CD8-positive, alpha-beta memory T cell (primary cell): ENCODE measurements around the gene TAF11L12. TPM values are rescaled to one million over a fixed set of nuclear protein-coding genes. Genes with fewer than 3 reads are reported as not detected.
"Not testable (repeated sequence)": the region's sequence is repeated elsewhere in the genome, so short reads cannot be mapped to it uniquely, and the experiment has no call there.

Source experiments
- CTCF ChIA-PET: fragments of 350-600 bp; sonication (Branson Sonifier 250); formaldehyde crosslinking; loops from one replicate; lab custom pipeline; 2021; ENCODE audit warnings: antibody characterized with exemption; lab: Charles Lee
- POLR2A ChIA-PET: fragments of 350-600 bp; sonication (Branson Sonifier 250); formaldehyde crosslinking; loops from one replicate; lab custom pipeline; 2021; ENCODE audit warnings: antibody characterized with exemption; lab: Charles Lee
- DNase-seq, 5 donors: peaks; one replicate each; pipeline versions ENCODE4 v3.0.0 to v3.0.0-alpha.2; 2020 to 2022; ENCODE audit warnings: mixed read lengths in 1 of 5
- H3K27ac ChIP-seq: one replicate; pipeline ENCODE4 v1.7.0; 2013; ENCODE audit warnings: low read depth, mild to moderate bottlenecking, low read length, moderate library complexity
- H3K27me3 ChIP-seq: 2 replicates; pipeline ENCODE4 v1.7.0; 2013; ENCODE audit warnings: low read length, mild to moderate bottlenecking; ENCODE audit not compliant: insufficient read depth, poor library complexity, severe bottlenecking
- H3K36me3 ChIP-seq: 2 replicates; pipeline ENCODE4 v1.7.0; 2013; ENCODE audit warnings: mild to moderate bottlenecking, low read length, moderate library complexity; ENCODE audit not compliant: insufficient read depth
- H3K4me1 ChIP-seq: 2 replicates; pipeline ENCODE4 v1.7.0; 2013; ENCODE audit warnings: mild to moderate bottlenecking, low read length, moderate library complexity; ENCODE audit not compliant: insufficient read depth
- H3K4me3 ChIP-seq: 2 replicates; pipeline ENCODE4 v1.7.0; 2013; ENCODE audit warnings: mild to moderate bottlenecking, low read length
- H3K9me3 ChIP-seq: 2 replicates; pipeline ENCODE4 v1.7.0; 2013; ENCODE audit warnings: mild to moderate bottlenecking, low read length
- H3K27ac Mint-ChIP-seq, 8 donors: one replicate each; pipeline ENCODE4 v1.8.0; 2020 to 2021; ENCODE audit warnings: mixed read lengths in 8 of 8, mild to moderate bottlenecking in 6 of 8, inconsistent platforms in 3 of 8, moderate library complexity in 3 of 8
- H3K27me3 Mint-ChIP-seq, 2 donors: one replicate each; pipeline ENCODE4 v1.8.0; 2020 to 2021; ENCODE audit warnings: mixed read lengths in 2 of 2, mild to moderate bottlenecking in 1 of 2, moderate library complexity in 1 of 2
- H3K36me3 Mint-ChIP-seq, 3 donors: one replicate each; pipeline ENCODE4 v1.8.0; 2020 to 2021; ENCODE audit warnings: mixed read lengths in 3 of 3, inconsistent platforms in 1 of 3, mild to moderate bottlenecking in 1 of 3
- H3K4me1 Mint-ChIP-seq, 3 donors: one replicate each; pipeline ENCODE4 v1.8.0; 2020 to 2021; ENCODE audit warnings: mixed read lengths in 3 of 3, inconsistent platforms in 1 of 3, mild to moderate bottlenecking in 1 of 3
- H3K4me3 Mint-ChIP-seq, 7 donors: one replicate each; pipeline ENCODE4 v1.8.0; 2020 to 2021; ENCODE audit warnings: mixed read lengths in 7 of 7, mild to moderate bottlenecking in 6 of 7, moderate library complexity in 4 of 7, inconsistent platforms in 2 of 7
- H3K9me3 Mint-ChIP-seq, 5 donors: one replicate each; pipeline ENCODE4 v1.8.0; 2020 to 2022; ENCODE audit warnings: mixed read lengths in 5 of 5, mild to moderate bottlenecking in 3 of 5, moderate library complexity in 2 of 5, inconsistent platforms in 1 of 5
- polyA plus RNA-seq: library from polyadenylated mRNA; unstranded; fragments of 300-500 nt; fragmentation: Illumina TruSeq; gene quantifications from one replicate; pipeline ENCODE4 v1.2.3, GENCODE V29; 2021
- total RNA-seq, 2 experiments: library from RNA; stranded (reverse); gene quantifications; one replicate each; pipeline ENCODE4 v1.2.3, GENCODE V29; 2021

TAF11L12 gene
- total RNA-seq (not detected), polyA plus RNA-seq (not detected)

DNA sequence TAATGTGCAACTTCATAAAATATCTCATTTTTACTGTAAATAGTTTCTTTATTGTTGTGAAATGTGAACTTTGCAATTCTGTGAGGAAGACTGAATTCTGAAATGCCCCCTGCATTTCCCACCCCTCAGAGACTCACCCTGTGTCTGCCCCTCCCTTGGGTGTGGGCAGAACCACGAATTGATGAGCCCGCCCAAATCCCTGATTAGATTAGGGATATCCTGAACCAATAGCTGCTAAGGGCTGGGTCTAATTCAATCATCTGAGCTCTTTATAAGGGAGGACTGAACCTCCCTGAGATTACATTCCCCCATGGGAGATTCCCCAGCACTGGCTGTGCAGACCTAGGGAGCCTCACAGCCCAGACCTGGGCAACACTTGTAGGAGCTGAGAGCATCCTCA, at the start of gene TAF11L12:
Gene TAF11L12 (plus strand): TSS at position 301 of the 400 bp plus-strand sequence.
- H3K36me3 ChIP-seq, DNase-seq, H3K4me1 ChIP-seq, H3K27me3 ChIP-seq, POLR2A ChIA-PET, H3K36me3 Mint-ChIP-seq, H3K27ac Mint-ChIP-seq, H3K27me3 Mint-ChIP-seq, H3K9me3 ChIP-seq, H3K4me3 ChIP-seq, CTCF ChIA-PET, H3K27ac ChIP-seq, H3K4me3 Mint-ChIP-seq, H3K4me1 Mint-ChIP-seq: not testable (repeated sequence)
- peaks cover 0 to 26% (median 7%) of the 10 kb centered on the region in 5 donors for H3K9me3 Mint-ChIP-seq

DNA sequence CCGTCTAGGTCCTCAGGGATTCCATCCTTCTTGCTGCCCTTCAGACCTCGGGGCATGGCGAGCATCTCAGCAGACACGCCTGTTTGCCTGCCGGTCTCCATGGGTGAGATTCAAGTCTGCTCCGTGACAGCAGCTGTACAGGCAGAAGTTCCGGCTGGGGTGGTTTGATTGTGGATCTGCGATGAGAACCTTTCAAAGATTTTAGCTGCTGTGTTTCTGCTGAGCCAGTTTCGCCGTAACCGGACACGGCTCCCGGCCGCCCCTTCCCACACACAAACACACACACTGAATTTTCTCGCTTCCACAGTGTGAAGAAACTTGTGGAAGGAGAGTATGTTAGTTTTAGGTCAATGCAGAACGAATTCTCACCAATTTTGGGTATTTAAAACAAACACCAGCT, 24.5 kb upstream of the TAF11L12 start, which contains the start of gene TAF11L7:
Gene TAF11L7 (minus strand): TSS at position 101 of the 400 bp plus-strand sequence.
- H3K27me3 ChIP-seq, H3K36me3 Mint-ChIP-seq, H3K4me1 Mint-ChIP-seq, H3K9me3 ChIP-seq, DNase-seq, H3K4me3 Mint-ChIP-seq, POLR2A ChIA-PET, H3K27ac ChIP-seq, H3K4me1 ChIP-seq, H3K27ac Mint-ChIP-seq, H3K4me3 ChIP-seq, H3K27me3 Mint-ChIP-seq, H3K36me3 ChIP-seq, CTCF ChIA-PET, H3K9me3 Mint-ChIP-seq: not testable (repeated sequence)

DNA sequence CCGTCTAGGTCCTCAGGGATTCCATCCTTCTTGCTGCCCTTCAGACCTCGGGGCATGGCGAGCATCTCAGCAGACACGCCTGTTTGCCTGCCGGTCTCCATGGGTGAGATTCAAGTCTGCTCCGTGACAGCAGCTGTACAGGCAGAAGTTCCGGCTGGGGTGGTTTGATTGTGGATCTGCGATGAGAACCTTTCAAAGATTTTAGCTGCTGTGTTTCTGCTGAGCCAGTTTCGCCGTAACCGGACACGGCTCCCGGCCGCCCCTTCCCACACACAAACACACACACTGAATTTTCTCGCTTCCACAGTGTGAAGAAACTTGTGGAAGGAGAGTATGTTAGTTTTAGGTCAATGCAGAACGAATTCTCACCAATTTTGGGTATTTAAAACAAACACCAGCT, 19.3 kb upstream of the TAF11L12 start, which contains the start of gene TAF11L8:
Gene TAF11L8 (minus strand): TSS at position 101 of the 400 bp plus-strand sequence.
- H3K27ac Mint-ChIP-seq, H3K27me3 Mint-ChIP-seq, H3K9me3 ChIP-seq, H3K36me3 ChIP-seq, H3K4me3 Mint-ChIP-seq, H3K4me1 ChIP-seq, POLR2A ChIA-PET, H3K9me3 Mint-ChIP-seq, H3K4me1 Mint-ChIP-seq, H3K36me3 Mint-ChIP-seq, H3K27ac ChIP-seq, CTCF ChIA-PET, H3K4me3 ChIP-seq, H3K27me3 ChIP-seq, DNase-seq: not testable (repeated sequence)

DNA sequence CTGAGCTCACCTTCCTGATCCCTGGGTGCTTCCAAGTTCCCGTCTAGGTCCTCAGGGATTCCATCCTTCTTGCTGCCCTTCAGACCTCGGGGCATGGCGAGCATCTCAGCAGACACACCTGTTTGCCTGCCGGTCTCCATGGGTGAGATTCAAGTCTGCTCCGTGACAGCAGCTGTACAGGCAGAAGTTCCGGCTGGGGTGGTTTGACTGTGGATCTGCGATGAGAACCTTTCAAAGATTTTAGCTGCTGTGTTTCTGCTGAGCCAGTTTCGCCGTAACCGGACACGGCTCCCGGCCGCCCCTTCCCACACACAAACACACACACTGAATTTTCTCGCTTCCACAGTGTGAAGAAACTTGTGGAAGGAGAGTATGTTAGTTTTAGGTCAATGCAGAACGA, 15.9 kb upstream of the TAF11L12 start, which contains the start of gene TAF11L9:
Gene TAF11L9 (minus strand): TSS at position 140 of the 400 bp plus-strand sequence.
- H3K4me1 Mint-ChIP-seq, H3K9me3 ChIP-seq, H3K36me3 ChIP-seq, POLR2A ChIA-PET, H3K36me3 Mint-ChIP-seq, H3K4me3 ChIP-seq, H3K27me3 ChIP-seq, DNase-seq, H3K27ac ChIP-seq, H3K4me1 ChIP-seq, H3K9me3 Mint-ChIP-seq, H3K27me3 Mint-ChIP-seq, CTCF ChIA-PET, H3K27ac Mint-ChIP-seq, H3K4me3 Mint-ChIP-seq: not testable (repeated sequence)

DNA sequence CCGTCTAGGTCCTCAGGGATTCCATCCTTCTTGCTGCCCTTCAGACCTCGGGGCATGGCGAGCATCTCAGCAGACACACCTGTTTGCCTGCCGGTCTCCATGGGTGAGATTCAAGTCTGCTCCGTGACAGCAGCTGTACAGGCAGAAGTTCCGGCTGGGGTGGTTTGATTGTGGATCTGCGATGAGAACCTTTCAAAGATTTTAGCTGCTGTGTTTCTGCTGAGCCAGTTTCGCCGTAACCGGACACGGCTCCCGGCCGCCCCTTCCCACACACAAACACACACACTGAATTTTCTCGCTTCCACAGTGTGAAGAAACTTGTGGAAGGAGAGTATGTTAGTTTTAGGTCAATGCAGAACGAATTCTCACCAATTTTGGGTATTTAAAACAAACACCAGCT, 12.5 kb upstream of the TAF11L12 start, which contains the start of gene TAF11L10:
Gene TAF11L10 (minus strand): TSS at position 101 of the 400 bp plus-strand sequence.
- DNase-seq, H3K9me3 ChIP-seq, CTCF ChIA-PET, H3K4me1 Mint-ChIP-seq, H3K4me1 ChIP-seq, H3K9me3 Mint-ChIP-seq, H3K27me3 ChIP-seq, H3K27me3 Mint-ChIP-seq, H3K27ac Mint-ChIP-seq, POLR2A ChIA-PET, H3K36me3 ChIP-seq, H3K4me3 ChIP-seq, H3K36me3 Mint-ChIP-seq, H3K27ac ChIP-seq, H3K4me3 Mint-ChIP-seq: not testable (repeated sequence)

DNA sequence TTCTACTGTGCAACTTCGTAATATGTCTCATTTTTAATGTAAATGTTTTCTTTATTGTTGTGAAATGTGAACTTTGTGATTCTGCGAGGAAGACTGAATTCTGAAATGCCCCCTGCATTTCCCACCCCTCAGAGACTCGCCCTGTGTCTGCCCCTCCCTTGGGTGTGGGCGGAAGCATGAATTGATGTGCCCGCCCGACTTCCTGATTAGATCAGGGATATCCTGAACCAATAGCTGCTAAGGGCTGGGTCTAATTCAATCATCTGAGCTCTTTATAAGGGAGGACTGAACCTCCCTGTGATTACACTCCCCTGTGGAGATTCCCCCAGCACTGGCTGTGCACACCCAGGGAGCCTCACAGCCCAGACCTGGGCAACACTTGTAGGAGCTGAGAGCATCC, 6.3 kb upstream of the TAF11L12 start, which contains the start of gene TAF11L11:
Gene TAF11L11 (plus strand): TSS at position 304 of the 400 bp plus-strand sequence.
- H3K4me3 ChIP-seq, H3K27me3 Mint-ChIP-seq, POLR2A ChIA-PET, H3K36me3 ChIP-seq, H3K27ac Mint-ChIP-seq, H3K4me1 Mint-ChIP-seq, H3K9me3 ChIP-seq, H3K4me1 ChIP-seq, H3K4me3 Mint-ChIP-seq, H3K36me3 Mint-ChIP-seq, CTCF ChIA-PET, DNase-seq, H3K27ac ChIP-seq, H3K27me3 ChIP-seq: not testable (repeated sequence)
- H3K9me3 Mint-ChIP-seq: peaks cover 0 to 14% (median 11%) of the 10 kb centered on the region in 5 donors

DNA sequence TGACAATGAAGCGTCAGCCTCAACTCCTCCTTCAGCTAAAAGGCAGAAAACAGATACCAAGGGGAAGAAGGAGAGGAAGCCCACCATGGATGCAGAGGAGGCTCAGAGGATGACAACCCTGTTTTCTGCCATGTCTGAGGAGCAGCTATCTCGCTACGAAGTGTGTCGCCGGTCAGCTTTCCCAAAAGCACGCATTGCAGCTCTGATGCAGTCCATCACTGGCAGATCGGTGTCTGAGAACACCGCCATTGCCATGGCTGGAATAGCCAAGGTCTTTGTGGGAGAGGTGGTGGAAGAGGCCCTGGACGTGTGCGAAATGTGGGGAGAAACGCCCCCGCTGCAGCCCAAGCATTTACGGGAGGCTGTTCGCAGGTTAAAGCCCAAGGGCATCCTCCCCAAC, 5.2 kb upstream of the TAF11L12 start:
- no peak for DNase-seq
- Histone ChIP-seq H3K36me3 (no peaks in the 10 kb centered on the region), H3K9me3 (no peaks in the 10 kb centered on the region), H3K27me3 (no peaks in the 10 kb centered on the region), H3K4me1 (no peaks in the 10 kb centered on the region), H3K4me3 (no peak overlapping the region), H3K27ac (no peak overlapping the region)
- H3K4me1 Mint-ChIP-seq: no peaks in the 10 kb centered on the region
- ChIA-PET POLR2A (no interaction called here), CTCF (no interaction called here)
- H3K36me3 Mint-ChIP-seq: no peaks in the 10 kb centered on the region
- no peaks in the 10 kb centered on the region for H3K27me3 Mint-ChIP-seq
- no peak overlapping the region for H3K4me3 Mint-ChIP-seq
- no peak overlapping the region for H3K27ac Mint-ChIP-seq
- peaks cover 0 to 15% (median 8%) of the 10 kb centered on the region in 5 donors for H3K9me3 Mint-ChIP-seq

DNA sequence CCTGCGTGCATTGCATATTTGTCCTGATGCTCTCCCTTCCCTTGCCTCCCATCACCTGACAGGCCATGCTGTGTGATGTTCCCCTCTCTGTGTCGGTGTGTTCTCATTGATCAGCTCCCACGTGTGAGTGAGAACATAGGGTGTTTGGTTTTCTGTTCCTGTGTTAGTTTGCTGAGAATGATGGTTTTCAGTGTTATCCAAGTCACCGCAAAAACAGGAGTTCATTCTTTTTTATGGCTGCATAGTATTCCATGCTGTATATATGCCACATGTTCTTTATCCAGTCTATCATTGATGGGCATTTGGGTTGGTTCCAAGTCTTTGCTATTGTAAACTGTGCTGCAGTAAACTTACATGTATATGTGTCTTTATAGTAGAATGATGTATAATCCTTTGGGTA, 2.7 kb upstream of the TAF11L12 start:
- H3K36me3 ChIP-seq, H3K27ac ChIP-seq, CTCF ChIA-PET, H3K27ac Mint-ChIP-seq, H3K4me3 ChIP-seq, H3K27me3 Mint-ChIP-seq, POLR2A ChIA-PET, H3K4me3 Mint-ChIP-seq, DNase-seq, H3K36me3 Mint-ChIP-seq, H3K9me3 ChIP-seq, H3K4me1 ChIP-seq, H3K27me3 ChIP-seq, H3K4me1 Mint-ChIP-seq: not testable (repeated sequence)
- H3K9me3 Mint-ChIP-seq: peaks cover 0 to 23% (median 9%) of the 10 kb centered on the region in 5 donors
